Gastroesophageal sphincter (tissue), 3 donors: ENCODE measurements around the gene ESYT3.

Experiments
- CTCF ChIP-seq, 4 experiments: fragments of 200-600 bp in 2 of 4; fragments of 450-650 bp in 2 of 4; sonication (generic) in 1 of 4; IDR thresholded peaks; one replicate each; pipeline ENCODE4 v1.5.1; 2017 to 2019; ENCODE audit warnings: antibody characterized with exemption in 4 of 4, mild to moderate bottlenecking in 2 of 4, moderate library complexity in 2 of 4
- POLR2A ChIP-seq, 2 donors: fragments of 450-650 bp; IDR thresholded peaks; one replicate each; pipeline ENCODE4 v1.6.1; 2017; ENCODE audit warnings: antibody characterized with exemption in 2 of 2, mild to moderate bottlenecking in 2 of 2, moderate library complexity in 1 of 2
- POLR2AphosphoS5 ChIP-seq: sonication (generic); formaldehyde crosslinking; IDR thresholded peaks from one replicate; pipeline ENCODE4 v1.6.1; 2017; ENCODE audit warnings: antibody characterized with exemption

- TF ChIP-seq POLR2A (IDR thresholded peaks at IDR 0.05) (no peak), CTCF (IDR thresholded peaks at IDR 0.05) (no peak), POLR2AphosphoS5 (no peak)
Observed at GRCh38 chr3:138448631-138449030, 14.2 kb downstream of the ESYT3 start.
